ENCODE measurements around the gene TLR7. TPM values are rescaled to one million over a fixed set of nuclear protein-coding genes. Genes with fewer than 3 reads are reported as not detected.

The TLR7 gene
- total and polyA plus RNA-seq, 2 donors (not counting 3 experiments of a cell fraction or from before 2014, with no cell fraction given) = not detected

DNA sequence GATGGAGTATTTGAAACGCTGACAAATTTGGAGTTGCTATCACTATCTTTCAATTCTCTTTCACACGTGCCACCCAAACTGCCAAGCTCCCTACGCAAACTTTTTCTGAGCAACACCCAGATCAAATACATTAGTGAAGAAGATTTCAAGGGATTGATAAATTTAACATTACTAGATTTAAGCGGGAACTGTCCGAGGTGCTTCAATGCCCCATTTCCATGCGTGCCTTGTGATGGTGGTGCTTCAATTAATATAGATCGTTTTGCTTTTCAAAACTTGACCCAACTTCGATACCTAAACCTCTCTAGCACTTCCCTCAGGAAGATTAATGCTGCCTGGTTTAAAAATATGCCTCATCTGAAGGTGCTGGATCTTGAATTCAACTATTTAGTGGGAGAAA is 52.7 kb downstream of the TLR7 start:
- Histone ChIP-seq H3K79me2 (ENCODE audit: control insufficient read depth, insufficient read depth, low read length) (no peaks in the 10 kb centered on the region), H3K4me2 (ENCODE audit: insufficient read depth, low read length) (no peak overlapping the region), H3K4me3 (replicated peaks in 1 of 3; ENCODE audit: insufficient read depth in 1 of 3, low read depth in 1 of 3, low read length in 3 of 3) (no peak overlapping the region), H2AFZ (ENCODE audit: low read depth, low read length) (no peak overlapping the region), H3K9me1 (replicated peaks; ENCODE audit: control insufficient read depth, extremely low read depth, insufficient read depth, low read length) (no peaks in the 10 kb centered on the region), H4K20me1 (replicated peaks; ENCODE audit: control insufficient read depth, extremely low read depth, insufficient read depth, low read length) (no peaks in the 10 kb centered on the region), H3K36me3 (ENCODE audit: control insufficient read depth in 2 of 2, extremely low read depth in 1 of 2, insufficient read depth in 2 of 2, low read length in 2 of 2) (no peaks in the 10 kb centered on the region), H3K4me1 (ENCODE audit: control insufficient read depth, extremely low read depth, insufficient read depth, low read length) (no peaks in the 10 kb centered on the region), H3K27ac (ENCODE audit: insufficient read depth, low read depth, low read length) (no peak overlapping the region), H3K9me3 (replicated peaks; ENCODE audit: control insufficient read depth, insufficient read depth, low read length) (no peaks in the 10 kb centered on the region), H3K27me3 (ENCODE audit: control insufficient read depth in 2 of 2, insufficient read depth in 2 of 2, low read length in 2 of 2) (peaks cover 3% of the 10 kb centered on the region in 2 experiments), H3K9ac (replicated peaks; ENCODE audit: extremely low read depth, insufficient read depth, low read length) (no peak overlapping the region)
- ChIA-PET POLR2A (no interaction called here), CTCF (no interaction called here)
- TF ChIP-seq JUN (IDR thresholded peaks at IDR 0.05; ENCODE audit: borderline replicate concordance, insufficient read depth, insufficient read length, low read depth) = no peak
- no peak for TF ChIP-seq POLR2A (IDR thresholded peaks at IDR 0.05; ENCODE audit: low read depth, low read length)
- TF ChIP-seq, protein P1, sequence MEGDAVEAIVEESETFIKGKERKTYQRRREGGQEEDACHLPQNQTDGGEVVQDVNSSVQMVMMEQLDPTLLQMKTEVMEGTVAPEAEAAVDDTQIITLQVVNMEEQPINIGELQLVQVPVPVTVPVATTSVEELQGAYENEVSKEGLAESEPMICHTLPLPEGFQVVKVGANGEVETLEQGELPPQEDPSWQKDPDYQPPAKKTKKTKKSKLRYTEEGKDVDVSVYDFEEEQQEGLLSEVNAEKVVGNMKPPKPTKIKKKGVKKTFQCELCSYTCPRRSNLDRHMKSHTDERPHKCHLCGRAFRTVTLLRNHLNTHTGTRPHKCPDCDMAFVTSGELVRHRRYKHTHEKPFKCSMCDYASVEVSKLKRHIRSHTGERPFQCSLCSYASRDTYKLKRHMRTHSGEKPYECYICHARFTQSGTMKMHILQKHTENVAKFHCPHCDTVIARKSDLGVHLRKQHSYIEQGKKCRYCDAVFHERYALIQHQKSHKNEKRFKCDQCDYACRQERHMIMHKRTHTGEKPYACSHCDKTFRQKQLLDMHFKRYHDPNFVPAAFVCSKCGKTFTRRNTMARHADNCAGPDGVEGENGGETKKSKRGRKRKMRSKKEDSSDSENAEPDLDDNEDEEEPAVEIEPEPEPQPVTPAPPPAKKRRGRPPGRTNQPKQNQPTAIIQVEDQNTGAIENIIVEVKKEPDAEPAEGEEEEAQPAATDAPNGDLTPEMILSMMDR (IDR thresholded peaks at IDR 0.05; ENCODE audit: extremely low read depth in 1 of 2, insufficient read depth in 1 of 2, low read depth in 1 of 2, low read length in 2 of 2) = no peak
- no peak for TF ChIP-seq FOS (IDR thresholded peaks at IDR 0.05; ENCODE audit: borderline replicate concordance, insufficient read depth, low read length)
- TF ChIP-seq MYC (IDR thresholded peaks at IDR 0.05; ENCODE audit: low read depth, low read length) = no peak
- no peak for TF ChIP-seq GATA2 (IDR thresholded peaks at IDR 0.05; ENCODE audit: insufficient read depth, insufficient read length, low read depth, low read length)
- TF ChIP-seq EZH2 (IDR thresholded peaks at IDR 0.05; ENCODE audit: borderline replicate concordance, low read depth, low read length, severe bottlenecking) = no peak
- TF ChIP-seq POLR2AphosphoS5 (IDR thresholded peaks at IDR 0.05; ENCODE audit: insufficient read depth, low read depth, low read length) = no peak
- TF ChIP-seq, protein P2, sequence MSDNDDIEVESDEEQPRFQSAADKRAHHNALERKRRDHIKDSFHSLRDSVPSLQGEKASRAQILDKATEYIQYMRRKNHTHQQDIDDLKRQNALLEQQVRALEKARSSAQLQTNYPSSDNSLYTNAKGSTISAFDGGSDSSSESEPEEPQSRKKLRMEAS (IDR thresholded peaks at IDR 0.05; ENCODE audit: insufficient read depth, insufficient read length) = no peak
- no peak for FAIRE-seq
- dilution Hi-C loops (cut with MboI; ENCODE audit: extremely low pct_ligation_motif_present, low sequenced_read_pairs) = no loop called here
- BruUV-seq (replicated peaks) = no TSS peak
- intact Hi-C loops (cut with micrococcal nuclease) = no loop called here
- DNase-seq (ENCODE audit: low read depth, low spot score) = no peak

Measured in endothelial cell of umbilical vein (primary cell).